NB4 (cell line): ENCODE results near the gene PEDS1.

ENCODE experiments used
- DNase-seq: peaks from one replicate; pipeline ENCODE4 v3.0.0; 2010; ENCODE audit warnings: low read depth
- H3K4me3 ChIP-seq: one replicate; pipeline ENCODE4 v1.5.1; 2011; ENCODE audit warnings: mild to moderate bottlenecking, low read depth, low read length, moderate library complexity
- MYC ChIP-seq: IDR thresholded peaks from 2 replicates; pipeline ENCODE4 v1.6.1; 2011; ENCODE audit warnings: low read depth, low read length
- POLR2A ChIP-seq: IDR thresholded peaks from 2 replicates; pipeline ENCODE4 v1.6.1; 2011; ENCODE audit warnings: mild to moderate bottlenecking; ENCODE audit not compliant: insufficient read length; ENCODE audit errors: extremely low read depth
- TF ChIP-seq, protein P1 (sequence below): IDR thresholded peaks from 2 replicates; pipeline ENCODE4 v1.6.1; 2011; ENCODE audit warnings: low read depth, low read length
- TF ChIP-seq, protein P2 (sequence below): IDR thresholded peaks from one replicate; pipeline ENCODE4 v1.5.1; 2012; ENCODE audit warnings: low read depth, low read length

Gene PEDS1

DNA sequence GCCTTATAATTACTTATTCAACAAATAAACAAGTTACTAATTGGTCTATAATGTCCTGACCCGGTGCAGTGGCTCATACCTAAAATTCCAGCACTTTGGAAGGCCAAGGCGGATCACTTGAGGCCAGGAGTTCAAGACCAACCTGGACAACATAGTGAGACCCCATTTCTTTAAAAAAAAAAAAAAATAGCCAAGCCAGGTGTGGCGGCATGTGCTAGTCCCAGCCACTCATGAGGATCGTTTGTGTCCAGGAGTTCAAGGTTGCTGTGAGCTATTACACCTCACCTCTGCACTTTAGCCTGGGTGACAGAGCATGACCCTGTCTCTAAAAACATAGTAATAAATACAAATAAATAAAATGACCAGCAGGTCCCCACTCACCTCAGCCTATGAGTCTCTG lies 30.8 kb downstream of the PEDS1 start:
- DNase-seq: no peak
- H3K4me3 ChIP-seq: no peak overlapping the region
- TF ChIP-seq, protein P1, sequence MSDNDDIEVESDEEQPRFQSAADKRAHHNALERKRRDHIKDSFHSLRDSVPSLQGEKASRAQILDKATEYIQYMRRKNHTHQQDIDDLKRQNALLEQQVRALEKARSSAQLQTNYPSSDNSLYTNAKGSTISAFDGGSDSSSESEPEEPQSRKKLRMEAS: no peak
- TF ChIP-seq MYC (no peak), POLR2A (no peak)
- TF ChIP-seq, protein P2, sequence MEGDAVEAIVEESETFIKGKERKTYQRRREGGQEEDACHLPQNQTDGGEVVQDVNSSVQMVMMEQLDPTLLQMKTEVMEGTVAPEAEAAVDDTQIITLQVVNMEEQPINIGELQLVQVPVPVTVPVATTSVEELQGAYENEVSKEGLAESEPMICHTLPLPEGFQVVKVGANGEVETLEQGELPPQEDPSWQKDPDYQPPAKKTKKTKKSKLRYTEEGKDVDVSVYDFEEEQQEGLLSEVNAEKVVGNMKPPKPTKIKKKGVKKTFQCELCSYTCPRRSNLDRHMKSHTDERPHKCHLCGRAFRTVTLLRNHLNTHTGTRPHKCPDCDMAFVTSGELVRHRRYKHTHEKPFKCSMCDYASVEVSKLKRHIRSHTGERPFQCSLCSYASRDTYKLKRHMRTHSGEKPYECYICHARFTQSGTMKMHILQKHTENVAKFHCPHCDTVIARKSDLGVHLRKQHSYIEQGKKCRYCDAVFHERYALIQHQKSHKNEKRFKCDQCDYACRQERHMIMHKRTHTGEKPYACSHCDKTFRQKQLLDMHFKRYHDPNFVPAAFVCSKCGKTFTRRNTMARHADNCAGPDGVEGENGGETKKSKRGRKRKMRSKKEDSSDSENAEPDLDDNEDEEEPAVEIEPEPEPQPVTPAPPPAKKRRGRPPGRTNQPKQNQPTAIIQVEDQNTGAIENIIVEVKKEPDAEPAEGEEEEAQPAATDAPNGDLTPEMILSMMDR: no peak

DNA sequence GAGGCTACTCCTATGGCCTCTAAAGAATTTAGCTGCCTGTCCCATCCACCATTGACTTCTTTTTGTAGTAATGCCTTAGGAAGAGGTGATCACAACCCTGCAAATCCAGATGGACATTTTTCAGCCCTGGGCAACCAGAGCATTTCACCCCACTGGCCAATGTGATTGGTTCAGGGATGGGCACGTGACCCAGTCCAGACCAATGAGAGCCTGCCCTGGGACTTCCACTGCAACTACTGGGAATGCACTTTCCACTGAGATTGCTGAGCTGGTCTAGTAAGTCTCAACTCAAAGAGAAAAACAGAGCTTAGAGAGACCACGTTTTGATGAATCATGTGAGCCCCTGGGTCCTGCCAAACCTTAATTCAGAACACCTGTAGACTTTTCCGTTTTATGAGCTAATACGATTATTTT lies 31.7 kb downstream of the PEDS1 start:
- TF ChIP-seq, protein P1: no peak
- TF ChIP-seq POLR2A: no peak
- TF ChIP-seq, protein P2: no peak
- no peak for TF ChIP-seq MYC
- no peak for DNase-seq

DNA sequence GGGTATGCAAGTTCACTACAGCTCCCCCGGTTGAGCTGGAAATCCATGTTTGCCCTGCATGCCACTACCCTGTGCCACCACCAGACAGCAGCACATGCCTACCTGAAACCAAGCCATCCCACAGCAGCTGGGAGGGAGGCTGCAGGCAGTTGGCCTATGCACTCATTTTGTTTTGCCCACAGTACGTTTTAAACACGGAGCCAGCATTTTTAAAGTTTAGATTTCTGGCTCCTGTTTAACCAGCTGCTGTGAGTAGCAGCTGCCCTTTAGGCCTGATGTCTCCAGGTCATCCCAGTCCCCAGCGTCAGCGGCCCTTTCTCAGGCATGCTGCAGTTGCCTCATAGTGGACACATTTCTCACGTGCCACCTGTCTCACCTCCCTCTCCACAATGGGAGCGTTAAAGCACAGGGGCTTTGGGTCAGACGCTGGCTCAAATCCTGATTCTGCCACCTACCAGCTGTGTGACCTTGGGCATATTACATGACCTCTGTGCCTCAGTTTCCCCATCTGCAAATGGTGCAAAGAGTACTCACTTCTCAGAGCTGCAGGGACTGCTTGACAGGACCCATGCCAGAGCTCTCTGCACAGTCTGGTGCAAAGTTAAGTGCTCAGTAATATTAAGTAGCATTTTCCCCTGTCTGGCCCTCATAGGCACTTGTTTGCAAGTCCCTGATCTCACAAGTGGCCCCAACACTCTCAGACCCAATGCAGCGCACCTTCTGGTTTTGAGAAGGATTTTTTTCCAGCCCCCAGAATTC lies 32.4 kb downstream of the PEDS1 start:
- H3K4me3 ChIP-seq: no peak overlapping the region
- TF ChIP-seq MYC (no peak), POLR2A (no peak)
- TF ChIP-seq, protein P1: peak; percentile 68
- TF ChIP-seq, protein P2: peak; percentile 92
- peak; percentile 74 for DNase-seq

More for the DNA sequence above, 31.7 kb downstream of the PEDS1 start:
- no peak overlapping the region for H3K4me3 ChIP-seq

DNA sequence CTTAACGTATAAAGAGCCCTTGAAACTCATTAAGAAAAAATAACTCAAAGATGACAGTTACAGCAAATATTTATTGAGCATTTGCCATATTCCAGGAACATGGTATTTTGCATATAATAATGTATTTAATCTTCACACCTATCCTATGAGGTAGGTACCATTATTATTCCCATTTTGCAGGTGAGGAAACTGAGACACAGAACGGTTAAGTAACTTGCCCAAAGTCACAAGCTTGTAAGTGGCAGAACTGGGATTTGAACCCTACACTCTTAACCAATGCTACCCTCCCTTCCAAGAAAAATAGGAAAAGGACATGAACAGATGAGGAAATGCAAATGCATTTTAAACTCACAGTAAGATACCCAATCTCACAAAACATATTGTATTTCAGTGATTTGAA lies 35.3 kb downstream of the PEDS1 start:
- H3K4me3 ChIP-seq: no peak overlapping the region
- no peak for TF ChIP-seq POLR2A
- TF ChIP-seq MYC: no peak
- TF ChIP-seq, protein P1: no peak
- TF ChIP-seq, protein P2: no peak
- DNase-seq: no peak

DNA sequence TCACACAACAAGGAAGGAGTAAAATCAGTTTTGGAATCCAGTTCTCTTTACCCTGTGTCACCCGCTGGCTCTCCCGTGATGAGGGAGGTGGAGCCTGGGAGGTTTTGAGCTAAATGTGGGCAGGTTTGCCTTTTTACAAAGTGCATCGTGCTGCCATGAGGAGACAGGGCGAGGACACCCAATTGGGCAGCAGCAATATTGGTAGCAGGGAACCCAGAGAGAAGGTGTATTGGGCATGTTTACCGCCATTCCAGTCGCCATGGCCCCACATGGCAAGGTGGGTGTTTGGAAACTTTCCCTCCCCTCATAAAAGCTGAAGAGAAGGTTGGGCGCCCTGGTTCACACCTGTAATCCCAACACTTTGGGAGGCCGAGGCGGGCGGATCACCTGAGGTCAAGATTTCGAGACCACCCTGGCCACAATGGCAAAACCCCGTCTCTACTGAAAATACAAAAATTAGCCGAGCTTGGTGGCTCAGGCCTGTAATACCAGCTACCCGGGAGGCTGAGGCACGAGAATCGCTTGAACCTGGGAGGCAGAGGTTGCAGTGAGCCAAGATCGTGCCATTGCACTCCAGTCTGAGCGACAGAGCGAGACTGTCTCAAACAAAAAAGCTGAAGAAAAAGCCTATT lies 37.0 kb downstream of the PEDS1 start:
- no peak for DNase-seq
- peak overlapping the region; percentile 79 for H3K4me3 ChIP-seq
- TF ChIP-seq, protein P2: no peak
- TF ChIP-seq, protein P1: no peak
- TF ChIP-seq MYC: no peak
- no peak for TF ChIP-seq POLR2A
